NB4 (cell line): ENCODE results near the gene ORC4.

Experiments used
- MYC ChIP-seq: IDR thresholded peaks from 2 replicates; pipeline ENCODE4 v1.6.1; 2011; ENCODE audit warnings: low read depth, low read length
- POLR2A ChIP-seq: IDR thresholded peaks from 2 replicates; pipeline ENCODE4 v1.6.1; 2011; ENCODE audit warnings: mild to moderate bottlenecking; ENCODE audit not compliant: insufficient read length; ENCODE audit errors: extremely low read depth
- TF ChIP-seq, protein P1 (sequence below): IDR thresholded peaks from one replicate; pipeline ENCODE4 v1.5.1; 2012; ENCODE audit warnings: low read depth, low read length
- TF ChIP-seq, protein P2 (sequence below): IDR thresholded peaks from 2 replicates; pipeline ENCODE4 v1.6.1; 2011; ENCODE audit warnings: low read depth, low read length

DNA sequence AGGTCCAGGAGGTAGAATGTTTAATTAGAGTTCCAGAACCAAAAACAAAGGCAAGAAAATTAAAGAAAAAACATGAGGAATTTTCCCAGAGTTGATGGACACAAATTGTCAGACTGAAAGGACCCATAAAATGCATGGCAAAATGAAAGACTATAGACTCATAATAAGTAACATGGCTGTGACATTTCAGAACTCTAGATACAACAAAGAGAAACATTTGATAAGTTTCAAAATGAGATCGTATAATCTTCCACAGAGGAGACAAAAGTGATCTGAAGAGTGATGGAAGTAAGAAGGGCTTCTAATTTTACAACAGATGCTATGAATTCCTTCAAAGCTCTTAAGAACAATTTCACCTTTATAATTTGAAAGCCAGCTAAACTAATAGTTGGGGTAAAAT lies 20.4 kb downstream of the ORC4 start:
- no peak for TF ChIP-seq POLR2A
- TF ChIP-seq, protein P1, sequence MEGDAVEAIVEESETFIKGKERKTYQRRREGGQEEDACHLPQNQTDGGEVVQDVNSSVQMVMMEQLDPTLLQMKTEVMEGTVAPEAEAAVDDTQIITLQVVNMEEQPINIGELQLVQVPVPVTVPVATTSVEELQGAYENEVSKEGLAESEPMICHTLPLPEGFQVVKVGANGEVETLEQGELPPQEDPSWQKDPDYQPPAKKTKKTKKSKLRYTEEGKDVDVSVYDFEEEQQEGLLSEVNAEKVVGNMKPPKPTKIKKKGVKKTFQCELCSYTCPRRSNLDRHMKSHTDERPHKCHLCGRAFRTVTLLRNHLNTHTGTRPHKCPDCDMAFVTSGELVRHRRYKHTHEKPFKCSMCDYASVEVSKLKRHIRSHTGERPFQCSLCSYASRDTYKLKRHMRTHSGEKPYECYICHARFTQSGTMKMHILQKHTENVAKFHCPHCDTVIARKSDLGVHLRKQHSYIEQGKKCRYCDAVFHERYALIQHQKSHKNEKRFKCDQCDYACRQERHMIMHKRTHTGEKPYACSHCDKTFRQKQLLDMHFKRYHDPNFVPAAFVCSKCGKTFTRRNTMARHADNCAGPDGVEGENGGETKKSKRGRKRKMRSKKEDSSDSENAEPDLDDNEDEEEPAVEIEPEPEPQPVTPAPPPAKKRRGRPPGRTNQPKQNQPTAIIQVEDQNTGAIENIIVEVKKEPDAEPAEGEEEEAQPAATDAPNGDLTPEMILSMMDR: no peak
- TF ChIP-seq MYC: no peak
- TF ChIP-seq, protein P2, sequence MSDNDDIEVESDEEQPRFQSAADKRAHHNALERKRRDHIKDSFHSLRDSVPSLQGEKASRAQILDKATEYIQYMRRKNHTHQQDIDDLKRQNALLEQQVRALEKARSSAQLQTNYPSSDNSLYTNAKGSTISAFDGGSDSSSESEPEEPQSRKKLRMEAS: no peak
